Loucy (cell line): ENCODE measurements around the gene MALT1.
A peak's percentile ranks its signal among the peaks of the same experiment; 100 is the strongest.

Experiments used
- H2AFZ ChIP-seq: fragments of 200-600 bp; sonication (generic); 2 replicates; pipeline ENCODE4 v1.6.0; 2016; ENCODE audit warnings: antibody characterized with exemption, mild to moderate bottlenecking, low read length, moderate library complexity
- H3F3A ChIP-seq: fragments of 200-600 bp; 2 replicates; pipeline ENCODE4 v1.6.0; 2016; ENCODE audit warnings: antibody characterized with exemption, low read depth, mild to moderate bottlenecking
- H3K27me3 ChIP-seq: fragments of 200-600 bp; sonication (generic); 2 replicates; pipeline ENCODE4 v1.6.1; 2014; ENCODE audit warnings: low read length, mild to moderate bottlenecking; ENCODE audit not compliant: insufficient read depth, poor library complexity, severe bottlenecking
- H3K36me3 ChIP-seq: fragments of 200-600 bp; sonication (generic); 2 replicates; pipeline ENCODE4 v1.6.1; 2016; ENCODE audit warnings: low read length; ENCODE audit not compliant: insufficient read depth
- H3K4me1 ChIP-seq: fragments of 200-600 bp; sonication (generic); 2 replicates; pipeline ENCODE4 v1.5.1; 2014; ENCODE audit warnings: low read length, mild to moderate bottlenecking; ENCODE audit not compliant: insufficient read depth, poor library complexity, severe bottlenecking
- H3K4me2 ChIP-seq: fragments of 200-600 bp; sonication (generic); 2 replicates; pipeline ENCODE4 v1.6.0; 2014; ENCODE audit warnings: antibody characterized with exemption, low read length, low read depth, mild to moderate bottlenecking; ENCODE audit not compliant: poor library complexity, severe bottlenecking
- H3K4me3 ChIP-seq: fragments of 200-600 bp; sonication (generic); 2 replicates; pipeline ENCODE4 v1.5.1; 2014; ENCODE audit warnings: low read length, mild to moderate bottlenecking, mixed read lengths; ENCODE audit not compliant: poor library complexity, severe bottlenecking
- H3K79me2 ChIP-seq: fragments of 200-600 bp; sonication (generic); 2 replicates; pipeline ENCODE4 v1.6.1; 2014; ENCODE audit warnings: low read length; ENCODE audit not compliant: insufficient read depth
- H3K9ac ChIP-seq: fragments of 200-600 bp; sonication (generic); 2 replicates; pipeline ENCODE4 v1.6.0; 2014; ENCODE audit warnings: mild to moderate bottlenecking, low read depth, low read length, moderate library complexity; ENCODE audit not compliant: poor library complexity, severe bottlenecking
- H3K9me2 ChIP-seq: fragments of 200-600 bp; sonication (generic); replicated peaks from 2 replicates; pipeline ENCODE4 v1.6.1; 2016; ENCODE audit warnings: low read depth, low read length, mixed read lengths
- H3K9me3 ChIP-seq: fragments of 200-600 bp; sonication (generic); 2 replicates; pipeline ENCODE4 v1.6.1; 2014; ENCODE audit warnings: mild to moderate bottlenecking, antibody characterized with exemption, low read length, low read depth; ENCODE audit not compliant: insufficient read depth
- H4K20me1 ChIP-seq: fragments of 200-600 bp; sonication (generic); 2 replicates; pipeline ENCODE4 v1.6.0; 2014; ENCODE audit warnings: antibody characterized with exemption, low read length, mild to moderate bottlenecking; ENCODE audit not compliant: insufficient read depth, poor library complexity, severe bottlenecking
- CTCF ChIP-seq: fragments of 200-600 bp; sonication (generic); conservative IDR thresholded peaks from 2 replicates; pipeline ENCODE4 v1.5.1; 2014; ENCODE audit warnings: mild to moderate bottlenecking, antibody characterized with exemption, low read length
- EZH2phosphoT487 ChIP-seq: fragments of 200-600 bp; IDR thresholded peaks from 2 replicates; pipeline ENCODE4 v1.6.1; 2018; ENCODE audit warnings: antibody characterized with exemption, mild to moderate bottlenecking, moderate library complexity, borderline replicate concordance

The MALT1 gene

GRCh38 chr18:58657494-58657893, 13.8 kb upstream of the MALT1 start:
- Histone ChIP-seq H3K27me3 (no peaks in the 10 kb centered on the region), H3K79me2 (no peaks in the 10 kb centered on the region), H3F3A (no peaks in the 10 kb centered on the region), H4K20me1 (no peaks in the 10 kb centered on the region), H3K9me2 (no peaks in the 10 kb centered on the region), H3K36me3 (no peaks in the 10 kb centered on the region), H2AFZ (peak overlapping the region; percentile 54), H3K4me2 (peak overlapping the region; percentile 72), H3K9ac (peak overlapping the region; percentile 43), H3K4me1 (peaks cover 35% of the 10 kb centered on the region), H3K4me3 (peak overlapping the region; percentile 50), H3K9me3 (no peaks in the 10 kb centered on the region; the same call in 1 of the 2 replicates)
- TF ChIP-seq CTCF (no peak), EZH2phosphoT487 (no peak)

GRCh38 chr18:58659691-58660090, 11.6 kb upstream of the MALT1 start:
- Histone ChIP-seq H3K4me2 (no peak overlapping the region), H3K9ac (no peak overlapping the region), H3K79me2 (no peaks in the 10 kb centered on the region), H3K9me3 (no peaks in the 10 kb centered on the region; the same call in 1 of the 2 replicates), H3K36me3 (no peaks in the 10 kb centered on the region), H3K4me3 (no peak overlapping the region), H3F3A (no peaks in the 10 kb centered on the region), H3K4me1 (peaks cover 35% of the 10 kb centered on the region), H3K9me2 (no peaks in the 10 kb centered on the region), H4K20me1 (no peaks in the 10 kb centered on the region), H3K27me3 (no peaks in the 10 kb centered on the region), H2AFZ (no peak overlapping the region)
- TF ChIP-seq EZH2phosphoT487 (no peak), CTCF (no peak)

- Histone ChIP-seq H3K27me3 (no peaks in the 10 kb centered on the region), H3K9me2 (no peaks in the 10 kb centered on the region), H2AFZ (no peak overlapping the region), H3K36me3 (no peaks in the 10 kb centered on the region), H3K4me1 (peaks cover 35% of the 10 kb centered on the region), H3F3A (no peaks in the 10 kb centered on the region), H3K4me2 (no peak overlapping the region), H3K9me3 (no peaks in the 10 kb centered on the region), H3K4me3 (no peak overlapping the region), H4K20me1 (no peaks in the 10 kb centered on the region), H3K79me2 (no peaks in the 10 kb centered on the region), H3K9ac (no peak overlapping the region)
- TF ChIP-seq CTCF (no peak), EZH2phosphoT487 (no peak)
These were observed 10.3 kb upstream of the MALT1 start for GRCh38 chr18:58660915-58661314.
